ENCODE results near the gene TMOD2.

TMOD2 gene

GRCh38 chr15:51736069-51736468 is 15.3 kb upstream of the TMOD2 start:
- H3K4me3 ChIP-seq (ENCODE audit: insufficient read depth, low read depth, low read length), result no peak overlapping the region
- H3K36me3 ChIP-seq (ENCODE audit: control insufficient read depth, insufficient read depth, low read length), result no peaks in the 10 kb centered on the region
- no peak overlapping the region for H3K27ac ChIP-seq (ENCODE audit: insufficient read depth, low read depth, low read length, poor library complexity, severe bottlenecking)
- peaks cover 5% of the 10 kb centered on the region for H3K4me1 ChIP-seq (ENCODE audit: control insufficient read depth, insufficient read depth, low read length)
- no peaks in the 10 kb centered on the region for H3K9me3 ChIP-seq (ENCODE audit: control insufficient read depth, low read length)
- 83 to 94% methylated on average over 2 to 3 of the region's 3 CpGs for WGBS, 2 experiments
- H3K27me3 ChIP-seq (ENCODE audit: control insufficient read depth, insufficient read depth, low read length, poor library complexity, severe bottlenecking), result peaks cover 48% of the 10 kb centered on the region

GRCh38 chr15:51736751-51737521 is 14.5 kb upstream of the TMOD2 start:
- H3K27me3 ChIP-seq (ENCODE audit: control insufficient read depth, insufficient read depth, low read length, poor library complexity, severe bottlenecking), result peaks cover 48% of the 10 kb centered on the region
- no peak overlapping the region for H3K27ac ChIP-seq (ENCODE audit: insufficient read depth, low read depth, low read length, poor library complexity, severe bottlenecking)
- WGBS, 2 experiments, result 4% methylated on average over 68 of the region's 69 CpGs

GRCh38 chr15:51737522-51738305 is 13.7 kb upstream of the TMOD2 start, which contains the start of gene LYSMD2:
LYSMD2 (minus strand) TSS chr15:51737655; CDS start chr15:51737622, 33 bp downstream.
- 1 to 2% methylated on average over 66 to 67 of the region's 67 CpGs for WGBS, 2 experiments
- Histone ChIP-seq H3K36me3 (ENCODE audit: control insufficient read depth, insufficient read depth, low read length) (no peaks in the 10 kb centered on the region), H3K4me3 (ENCODE audit: insufficient read depth, low read depth, low read length) (peak within 1 kb of the TSS; percentile 47), H3K4me1 (ENCODE audit: control insufficient read depth, insufficient read depth, low read length) (peaks cover 5% of the 10 kb centered on the region), H3K27me3 (ENCODE audit: control insufficient read depth, insufficient read depth, low read length, poor library complexity, severe bottlenecking) (peaks cover 48% of the 10 kb centered on the region), H3K9me3 (ENCODE audit: control insufficient read depth, low read length) (no peaks in the 10 kb centered on the region), H3K27ac (ENCODE audit: insufficient read depth, low read depth, low read length, poor library complexity, severe bottlenecking) (no peak within 1 kb of the TSS)

More at GRCh38 chr15:51736751-51737521, 14.5 kb upstream of the TMOD2 start:
- Histone ChIP-seq H3K9me3 (ENCODE audit: control insufficient read depth, low read length) (no peaks in the 10 kb centered on the region), H3K36me3 (ENCODE audit: control insufficient read depth, insufficient read depth, low read length) (no peaks in the 10 kb centered on the region), H3K4me1 (ENCODE audit: control insufficient read depth, insufficient read depth, low read length) (peaks cover 5% of the 10 kb centered on the region), H3K4me3 (ENCODE audit: insufficient read depth, low read depth, low read length) (peak overlapping the region; percentile 47)

GRCh38 chr15:51738553-51738952 is 12.8 kb upstream of the TMOD2 start:
- WGBS, 2 experiments, result 65 to 77% methylated on average over 2 of the region's 2 CpGs
- Histone ChIP-seq H3K27me3 (ENCODE audit: control insufficient read depth, insufficient read depth, low read length, poor library complexity, severe bottlenecking) (peaks cover 49% of the 10 kb centered on the region), H3K9me3 (ENCODE audit: control insufficient read depth, low read length) (no peaks in the 10 kb centered on the region), H3K4me1 (ENCODE audit: control insufficient read depth, insufficient read depth, low read length) (peaks cover 5% of the 10 kb centered on the region), H3K4me3 (ENCODE audit: insufficient read depth, low read depth, low read length) (no peak overlapping the region), H3K36me3 (ENCODE audit: control insufficient read depth, insufficient read depth, low read length) (no peaks in the 10 kb centered on the region), H3K27ac (ENCODE audit: insufficient read depth, low read depth, low read length, poor library complexity, severe bottlenecking) (no peak overlapping the region)

GRCh38 chr15:51739061-51739712 is 12.2 kb upstream of the TMOD2 start:
- no peaks in the 10 kb centered on the region for H3K36me3 ChIP-seq (ENCODE audit: control insufficient read depth, insufficient read depth, low read length)
- no peak overlapping the region for H3K27ac ChIP-seq (ENCODE audit: insufficient read depth, low read depth, low read length, poor library complexity, severe bottlenecking)
- peaks cover 55% of the 10 kb centered on the region for H3K27me3 ChIP-seq (ENCODE audit: control insufficient read depth, insufficient read depth, low read length, poor library complexity, severe bottlenecking)
- H3K4me1 ChIP-seq (ENCODE audit: control insufficient read depth, insufficient read depth, low read length), result peaks cover 3% of the 10 kb centered on the region
- H3K4me3 ChIP-seq (ENCODE audit: insufficient read depth, low read depth, low read length), result no peak overlapping the region
- 94 to 97% methylated on average over 2 of the region's 2 CpGs for WGBS, 2 experiments
- no peaks in the 10 kb centered on the region for H3K9me3 ChIP-seq (ENCODE audit: control insufficient read depth, low read length)

- 84% methylated on average over 5 of the region's 5 CpGs for WGBS, 2 experiments
- no peaks in the 10 kb centered on the region for H3K4me1 ChIP-seq (ENCODE audit: control insufficient read depth, insufficient read depth, low read length)
- H3K36me3 ChIP-seq (ENCODE audit: control insufficient read depth, insufficient read depth, low read length), result no peaks in the 10 kb centered on the region
- no peak overlapping the region for H3K4me3 ChIP-seq (ENCODE audit: insufficient read depth, low read depth, low read length)
- H3K9me3 ChIP-seq (ENCODE audit: control insufficient read depth, low read length), result no peaks in the 10 kb centered on the region
- H3K27me3 ChIP-seq (ENCODE audit: control insufficient read depth, insufficient read depth, low read length, poor library complexity, severe bottlenecking), result peaks cover 83% of the 10 kb centered on the region
- no peak overlapping the region for H3K27ac ChIP-seq (ENCODE audit: insufficient read depth, low read depth, low read length, poor library complexity, severe bottlenecking)
Measured at GRCh38 chr15:51749307-51749706, 2.1 kb upstream of the TMOD2 start.

GRCh38 chr15:51750186-51750585 is 1.2 kb upstream of the TMOD2 start:
- Histone ChIP-seq H3K9me3 (ENCODE audit: control insufficient read depth, low read length) (no peaks in the 10 kb centered on the region), H3K4me3 (ENCODE audit: insufficient read depth, low read depth, low read length) (no peak overlapping the region), H3K36me3 (ENCODE audit: control insufficient read depth, insufficient read depth, low read length) (no peaks in the 10 kb centered on the region), H3K4me1 (ENCODE audit: control insufficient read depth, insufficient read depth, low read length) (no peaks in the 10 kb centered on the region), H3K27ac (ENCODE audit: insufficient read depth, low read depth, low read length, poor library complexity, severe bottlenecking) (no peak overlapping the region), H3K27me3 (ENCODE audit: control insufficient read depth, insufficient read depth, low read length, poor library complexity, severe bottlenecking) (peaks cover 87% of the 10 kb centered on the region)
- 76 to 80% methylated on average over 4 of the region's 4 CpGs for WGBS, 2 experiments

- Histone ChIP-seq H3K27me3 (ENCODE audit: control insufficient read depth, insufficient read depth, low read length, poor library complexity, severe bottlenecking) (peaks cover 82% of the 10 kb centered on the region), H3K36me3 (ENCODE audit: control insufficient read depth, insufficient read depth, low read length) (no peaks in the 10 kb centered on the region), H3K4me1 (ENCODE audit: control insufficient read depth, insufficient read depth, low read length) (no peaks in the 10 kb centered on the region), H3K27ac (ENCODE audit: insufficient read depth, low read depth, low read length, poor library complexity, severe bottlenecking) (no peak overlapping the region), H3K4me3 (ENCODE audit: insufficient read depth, low read depth, low read length) (peak overlapping the region; percentile 58), H3K9me3 (ENCODE audit: control insufficient read depth, low read length) (no peaks in the 10 kb centered on the region)
- WGBS, 2 experiments, result 1% methylated on average over 70 to 71 of the region's 71 CpGs
Measured at GRCh38 chr15:51751697-51752683, 593 bp downstream of the TMOD2 start.

- WGBS, 2 experiments, result 64% methylated on average over 5 of the region's 5 CpGs
- no peak overlapping the region for H3K27ac ChIP-seq (ENCODE audit: insufficient read depth, low read depth, low read length, poor library complexity, severe bottlenecking)
- no peaks in the 10 kb centered on the region for H3K4me1 ChIP-seq (ENCODE audit: control insufficient read depth, insufficient read depth, low read length)
- H3K9me3 ChIP-seq (ENCODE audit: control insufficient read depth, low read length), result no peaks in the 10 kb centered on the region
- H3K4me3 ChIP-seq (ENCODE audit: insufficient read depth, low read depth, low read length), result no peak overlapping the region
- no peaks in the 10 kb centered on the region for H3K36me3 ChIP-seq (ENCODE audit: control insufficient read depth, insufficient read depth, low read length)
- H3K27me3 ChIP-seq (ENCODE audit: control insufficient read depth, insufficient read depth, low read length, poor library complexity, severe bottlenecking), result peaks cover 78% of the 10 kb centered on the region
Measured at GRCh38 chr15:51752888-51753287, 1.5 kb downstream of the TMOD2 start.
